GM23248 (cell line): ENCODE data around the gene TMEM219. TPM values are rescaled to one million over a fixed set of nuclear protein-coding genes. Genes with fewer than 3 reads are reported as not detected.
"Not testable (repeated sequence)": the region's sequence is repeated elsewhere in the genome, so short reads cannot be mapped to it uniquely, and the experiment has no call there.

Source experiments
- DNase-seq: peaks from one replicate; pipeline ENCODE4 v3.0.0-alpha.2; 2015
- H2AFZ ChIP-seq: fragments of 200-600 bp; sonication (generic); 2 replicates; pipeline ENCODE4 v1.6.1; 2016; ENCODE audit warnings: antibody characterized with exemption
- H3F3A ChIP-seq: fragments of 200-600 bp; sonication (generic); 2 replicates; pipeline ENCODE4 v1.6.1; 2016; ENCODE audit warnings: mild to moderate bottlenecking, antibody characterized with exemption, mixed run types; ENCODE audit not compliant: insufficient read depth
- H3K27ac ChIP-seq: fragments of 200-600 bp; sonication (generic); 2 replicates; pipeline ENCODE4 v1.5.1; 2016; ENCODE audit warnings: mild to moderate bottlenecking
- H3K27me3 ChIP-seq: fragments of 200-600 bp; sonication (generic); replicated peaks from 2 replicates; pipeline ENCODE4 v1.6.1; 2016; ENCODE audit warnings: mild to moderate bottlenecking; ENCODE audit not compliant: insufficient read depth
- H3K36me3 ChIP-seq: fragments of 200-600 bp; sonication (generic); 2 replicates; pipeline ENCODE4 v1.6.1; 2016; ENCODE audit warnings: low read depth, mild to moderate bottlenecking
- H3K4me1 ChIP-seq: fragments of 200-600 bp; sonication (generic); 2 replicates; pipeline ENCODE4 v1.6.1; 2016; ENCODE audit warnings: mild to moderate bottlenecking; ENCODE audit not compliant: insufficient read depth
- H3K4me2 ChIP-seq: fragments of 200-600 bp; sonication (generic); one replicate; pipeline ENCODE4 v1.6.1; 2016; ENCODE audit warnings: mild to moderate bottlenecking; ENCODE audit not compliant: unreplicated experiment
- H3K4me3 ChIP-seq: fragments of 200-600 bp; sonication (generic); 2 replicates; pipeline ENCODE4 v1.5.1; 2016; ENCODE audit warnings: mild to moderate bottlenecking
- H3K79me2 ChIP-seq: fragments of 200-600 bp; sonication (generic); 2 replicates; pipeline ENCODE4 v1.6.1; 2016; ENCODE audit warnings: mild to moderate bottlenecking; ENCODE audit not compliant: insufficient read depth
- H3K9ac ChIP-seq: fragments of 200-600 bp; sonication (generic); 2 replicates; pipeline ENCODE4 v1.6.1; 2016; ENCODE audit warnings: mild to moderate bottlenecking
- H3K9me2 ChIP-seq: fragments of 200-600 bp; sonication (generic); 2 replicates; pipeline ENCODE4 v1.6.1; 2016; ENCODE audit warnings: mixed run types, mild to moderate bottlenecking, moderate library complexity; ENCODE audit not compliant: insufficient read depth
- H3K9me3 ChIP-seq: fragments of 200-600 bp; sonication (generic); one replicate; pipeline ENCODE4 v1.6.1; 2017; ENCODE audit warnings: low read depth
- H4K20me1 ChIP-seq: fragments of 200-600 bp; sonication (generic); 2 replicates; pipeline ENCODE4 v1.6.0; 2016; ENCODE audit not compliant: insufficient read depth
- EZH2 ChIP-seq: fragments of 200-600 bp; sonication (generic); IDR thresholded peaks from 2 replicates; pipeline ENCODE4 v1.6.1; 2018; ENCODE audit warnings: antibody characterized with exemption, mild to moderate bottlenecking; ENCODE audit not compliant: insufficient read depth, poor library complexity, severe bottlenecking
- EZH2phosphoT487 ChIP-seq: fragments of 200-600 bp; sonication (generic); IDR thresholded peaks from 2 replicates; pipeline ENCODE4 v1.6.1; 2018; ENCODE audit warnings: antibody characterized with exemption, moderate library complexity, mild to moderate bottlenecking, low read depth; ENCODE audit not compliant: insufficient read depth
- WGBS, 2 experiments: methylation state at CpG; one replicate each; pipeline ENCODE4 v1.1.6; 2015 to 2017; ENCODE audit warnings: low lambda C conversion rate in 2 of 2, low coverage in 1 of 2; ENCODE audit errors: missing lambda C conversion rate in 2 of 2; 5-methylcytosine and 5-hydroxymethylcytosine counted together
- in situ Hi-C: fragments of 300-500 bp; cut with MboI; formaldehyde crosslinking; loops from 2 replicates; pipeline ENCODE4 v1.15.0; 2020
- polyA plus RNA-seq: library from polyadenylated mRNA; unstranded; fragments of >200 nt; fragmentation: Nextera tagmentation; extraction: Ambion mirVana; gene quantifications from 2 replicates; pipeline ENCODE4 v1.2.1, GENCODE V29; 2016
- total RNA-seq: library from RNA; depleted of rRNA; stranded (reverse); fragments of >200 nt; shearing (Covaris generic); gene quantifications from 2 replicates; pipeline ENCODE4 v1.2.3, GENCODE V29; 2014

TMEM219 gene
- total and polyA plus RNA-seq, 2 experiments from 2014 or later = 124 to 162 TPM

DNA sequence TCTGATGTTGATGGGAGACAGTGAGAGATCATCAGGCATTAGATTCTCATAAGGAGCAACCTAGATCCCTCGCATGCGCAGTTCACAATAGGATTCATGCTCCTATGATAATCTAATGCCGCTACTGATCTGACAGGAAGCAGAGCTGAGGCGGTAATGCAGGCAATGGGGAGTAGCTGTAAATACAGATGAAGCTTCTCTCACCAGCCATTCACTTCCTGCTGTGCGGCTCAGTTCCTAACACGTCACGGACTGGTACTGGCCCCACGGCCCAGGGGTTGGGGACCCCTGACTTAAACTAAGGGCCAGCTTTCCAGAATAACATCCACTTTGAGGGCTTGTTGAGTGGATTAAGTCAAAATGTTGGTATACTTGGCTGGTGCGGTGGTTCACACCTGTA lies 2.6 kb upstream of the TMEM219 start:
- in situ Hi-C loops = no loop called here
- H2AFZ ChIP-seq = no peak overlapping the region
- no peak overlapping the region for H3K4me2 ChIP-seq
- no peak overlapping the region for H3K9ac ChIP-seq
- no peak overlapping the region for H3K27ac ChIP-seq
- peaks cover 9% of the 10 kb centered on the region; the same call in 1 of the 2 replicates for H3K4me1 ChIP-seq
- 82 to 85% methylated on average over 9 of the region's 9 CpGs for WGBS, 2 experiments
- peaks cover 16% of the 10 kb centered on the region; the same call in 1 of the 2 replicates for H3K79me2 ChIP-seq
- H4K20me1 ChIP-seq = no peaks in the 10 kb centered on the region
- no peak for DNase-seq
- H3K9me3 ChIP-seq = no peaks in the 10 kb centered on the region
- no peaks in the 10 kb centered on the region for H3K36me3 ChIP-seq
- TF ChIP-seq EZH2 = no peak
- TF ChIP-seq EZH2phosphoT487 = no peak
- no peaks in the 10 kb centered on the region for H3K27me3 ChIP-seq
- H3F3A ChIP-seq = no peaks in the 10 kb centered on the region
- no peak overlapping the region for H3K4me3 ChIP-seq
- no peaks in the 10 kb centered on the region for H3K9me2 ChIP-seq

DNA sequence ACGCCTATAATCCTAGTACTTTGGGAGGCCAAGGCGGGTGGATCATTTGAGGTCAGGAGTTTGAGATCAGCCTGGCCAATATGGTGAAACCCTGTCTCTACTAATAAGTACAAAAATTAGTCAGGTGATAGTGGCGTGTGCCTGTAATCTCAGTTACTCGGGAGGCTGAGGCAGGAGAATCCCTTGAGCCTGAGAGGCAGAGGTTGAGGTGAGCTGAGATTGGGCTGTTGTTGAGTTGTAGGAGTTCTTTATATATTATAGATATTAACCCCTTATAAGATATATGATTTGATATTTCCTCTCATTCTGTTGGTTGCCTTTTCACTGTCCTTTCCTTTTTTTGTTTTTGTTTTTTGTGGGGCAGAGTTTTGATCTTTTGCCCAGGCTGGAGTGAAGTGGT lies 2.1 kb upstream of the TMEM219 start:
- DNase-seq, H3K27me3 ChIP-seq, H3K4me3 ChIP-seq, H3K36me3 ChIP-seq, in situ Hi-C loops, H3K9me2 ChIP-seq, H3K9me3 ChIP-seq, H3K9ac ChIP-seq, H3F3A ChIP-seq, H3K4me1 ChIP-seq, H4K20me1 ChIP-seq, H2AFZ ChIP-seq, H3K4me2 ChIP-seq, H3K27ac ChIP-seq: not testable (repeated sequence)
- peaks cover 18% of the 10 kb centered on the region for H3K79me2 ChIP-seq
- 73 to 82% methylated on average over 4 of the region's 4 CpGs for WGBS, 2 experiments

DNA sequence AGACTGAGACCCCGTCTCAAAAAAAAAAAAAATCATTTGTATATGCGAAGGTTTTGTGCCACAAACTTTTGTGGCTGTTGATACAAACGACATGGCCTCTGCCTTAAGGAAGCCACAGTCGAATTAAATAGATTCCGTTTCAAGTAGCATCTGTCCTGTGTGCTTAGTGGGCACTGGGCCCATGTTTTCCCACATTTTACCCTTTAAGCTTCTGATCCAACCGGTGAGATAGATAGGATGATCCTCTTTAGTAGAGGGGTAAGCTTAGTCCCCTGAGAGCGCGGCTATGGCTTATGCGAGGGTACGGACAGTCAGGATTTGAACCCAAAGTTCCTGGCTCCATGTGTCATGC lies 776 bp upstream of the TMEM219 start:
- in situ Hi-C loops = no loop called here
- peak; percentile 8 for DNase-seq
- 58 to 61% methylated on average over 10 of the region's 10 CpGs for WGBS, 2 experiments

DNA sequence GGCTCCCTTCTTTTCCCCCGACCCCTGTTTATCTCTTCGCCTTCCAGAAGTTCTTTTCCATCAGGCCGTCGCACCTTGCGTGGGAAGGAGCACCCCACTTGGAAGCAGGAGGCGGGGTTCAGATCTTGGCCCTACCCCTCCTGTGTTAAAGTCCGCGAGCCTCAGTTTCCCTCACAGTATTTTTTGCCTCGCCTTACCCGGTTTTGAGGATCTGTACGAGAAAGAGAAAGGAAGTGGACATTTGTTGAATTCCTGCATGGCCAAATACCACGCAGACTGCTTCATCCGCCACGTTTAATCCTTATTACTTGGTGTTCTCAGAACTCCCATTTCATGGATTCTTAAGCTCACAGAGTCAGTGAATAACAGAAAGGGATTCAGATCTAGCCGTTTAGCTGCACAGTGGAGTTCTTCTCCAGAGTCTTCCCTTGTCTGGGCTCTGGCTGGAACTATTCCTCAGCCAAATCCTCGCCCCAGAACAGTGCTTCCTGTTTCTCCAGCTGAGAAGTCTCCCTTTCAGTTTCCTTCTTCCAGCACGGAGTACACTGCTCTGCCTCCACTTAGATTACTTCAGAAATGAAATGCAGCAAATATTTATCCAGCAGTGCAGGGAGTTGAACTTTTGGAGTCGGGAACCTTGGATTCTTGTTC lies 590 bp downstream of the TMEM219 start:
- in situ Hi-C loops = no loop called here
- peak overlapping the region; percentile 95 for H3K4me2 ChIP-seq
- H3K9me3 ChIP-seq = no peaks in the 10 kb centered on the region
- 1 to 2% methylated on average over 18 of the region's 18 CpGs for WGBS, 2 experiments
- H4K20me1 ChIP-seq = no peaks in the 10 kb centered on the region
- peak overlapping the region; percentile 74 for H3K27ac ChIP-seq
- H2AFZ ChIP-seq = peak overlapping the region; percentile 77
- H3K27me3 ChIP-seq = no peaks in the 10 kb centered on the region
- no peaks in the 10 kb centered on the region for H3K9me2 ChIP-seq
- no peaks in the 10 kb centered on the region for H3K36me3 ChIP-seq
- DNase-seq = peak; percentile 58
- peak overlapping the region; percentile 78 for H3K4me3 ChIP-seq
- TF ChIP-seq EZH2 (no peak), EZH2phosphoT487 (no peak)
- H3K9ac ChIP-seq = peak overlapping the region; percentile 87
- no peaks in the 10 kb centered on the region for H3F3A ChIP-seq
- peaks cover 9% of the 10 kb centered on the region; the same call in 1 of the 2 replicates for H3K4me1 ChIP-seq
- peaks cover 23% of the 10 kb centered on the region for H3K79me2 ChIP-seq

More for the DNA sequence above, 776 bp upstream of the TMEM219 start:
- no peaks in the 10 kb centered on the region for H4K20me1 ChIP-seq
- TF ChIP-seq EZH2phosphoT487 = no peak
- TF ChIP-seq EZH2 = no peak
- H3K9me3 ChIP-seq = no peaks in the 10 kb centered on the region
- H3K27me3 ChIP-seq = no peaks in the 10 kb centered on the region
- no peaks in the 10 kb centered on the region for H3K9me2 ChIP-seq
- peaks cover 22% of the 10 kb centered on the region for H3K79me2 ChIP-seq
- peak overlapping the region; percentile 78 for H3K4me3 ChIP-seq
- 0 out of 2 replicates have a peak overlapping the region, but pooled peaks have one; percentile 74 for H3K27ac ChIP-seq
- peak overlapping the region; percentile 77 for H2AFZ ChIP-seq
- peak overlapping the region; percentile 95 for H3K4me2 ChIP-seq
- H3K4me1 ChIP-seq = peaks cover 9% of the 10 kb centered on the region; the same call in 1 of the 2 replicates
- peak overlapping the region; percentile 87 for H3K9ac ChIP-seq
- no peaks in the 10 kb centered on the region for H3K36me3 ChIP-seq
- no peaks in the 10 kb centered on the region for H3F3A ChIP-seq
